NK-92 treated with Interleukin-12 subunit alpha and Interleukin-12 subunit beta, amount 100 ng/mL, for 24 hours (cell line): Measurements from ENCODE around the gene DEPDC5.
"Not testable (repeated sequence)": the region's sequence is repeated elsewhere in the genome, so short reads cannot be mapped to it uniquely, and the experiment has no call there.

ENCODE experiments used
- DNase-seq: peaks from one replicate; lab custom pipeline; 2025; lab: John Stamatoyannopoulos, UW

Gene DEPDC5

GRCh38 chr22:31753634-31754501, at the start of gene DEPDC5:
DEPDC5 (plus strand) TSS chr22:31754019; CDS start chr22:31754922, 903 bp downstream.
- DNase-seq = peak; percentile 90

DNA sequence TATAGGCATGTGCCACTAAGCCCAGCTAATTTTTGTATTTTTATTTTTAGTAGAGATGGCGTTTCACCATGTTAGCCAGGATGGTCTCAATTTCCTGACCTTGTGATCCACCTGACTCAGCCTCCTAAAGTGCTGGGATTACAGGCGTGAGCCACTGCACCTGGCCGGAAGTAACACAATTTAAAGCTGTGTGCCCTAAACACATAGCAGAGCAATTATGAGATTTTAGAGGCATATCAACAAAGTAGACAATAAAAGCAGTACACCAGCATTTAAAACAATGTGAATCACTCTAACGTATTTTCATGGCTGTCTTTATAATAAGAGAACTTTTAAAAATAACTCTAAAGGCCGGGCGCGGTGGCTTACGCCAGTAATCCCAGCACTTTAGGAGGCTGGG, 46.3 kb upstream of the DEPDC5 start:
- DNase-seq = no peak

DNA sequence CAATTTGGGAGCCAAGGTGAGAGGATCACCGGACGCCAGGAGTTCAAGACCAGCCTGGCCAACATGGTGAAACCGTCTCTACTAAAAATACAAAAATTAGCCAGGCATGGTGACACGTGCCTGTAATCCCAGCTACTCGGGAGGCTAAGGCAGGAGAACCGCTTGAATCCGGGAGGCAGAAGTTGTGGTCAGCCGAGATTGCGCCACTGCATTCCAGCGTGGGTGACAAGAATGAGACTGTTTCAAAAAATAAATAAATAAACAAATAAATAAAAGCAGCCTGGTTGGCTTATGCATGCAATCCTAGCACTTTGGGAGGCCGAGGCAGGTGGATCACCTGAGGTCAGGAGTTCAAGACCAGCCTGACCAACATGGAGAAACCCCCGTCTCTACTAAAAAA, 42.6 kb upstream of the DEPDC5 start:
- DNase-seq = not testable (repeated sequence)

- no peak for DNase-seq
These were observed 38.6 kb upstream of the DEPDC5 start for GRCh38 chr22:31715147-31715778.

GRCh38 chr22:31719850-31720471, 33.9 kb upstream of the DEPDC5 start:
- DNase-seq = no peak

DNA sequence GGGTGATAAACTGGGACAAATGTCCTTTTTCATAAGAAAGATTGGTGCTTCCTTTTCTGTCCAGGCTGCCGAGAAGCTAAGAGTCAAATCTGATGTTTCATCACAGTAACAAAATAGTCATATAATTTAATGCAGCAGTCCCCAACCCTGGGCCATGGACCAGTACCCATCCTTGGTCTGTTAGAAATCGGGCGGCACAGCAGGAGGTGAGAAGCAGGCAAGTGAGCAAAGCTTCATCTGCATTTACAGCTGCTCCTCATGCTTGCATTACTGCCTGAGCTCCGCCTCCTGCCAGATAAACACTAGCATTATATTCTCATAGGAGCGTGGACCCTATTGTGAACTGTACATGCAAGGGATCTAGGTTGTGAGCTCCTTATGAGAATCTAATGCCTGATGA, 30.1 kb upstream of the DEPDC5 start:
- DNase-seq = no peak

DNA sequence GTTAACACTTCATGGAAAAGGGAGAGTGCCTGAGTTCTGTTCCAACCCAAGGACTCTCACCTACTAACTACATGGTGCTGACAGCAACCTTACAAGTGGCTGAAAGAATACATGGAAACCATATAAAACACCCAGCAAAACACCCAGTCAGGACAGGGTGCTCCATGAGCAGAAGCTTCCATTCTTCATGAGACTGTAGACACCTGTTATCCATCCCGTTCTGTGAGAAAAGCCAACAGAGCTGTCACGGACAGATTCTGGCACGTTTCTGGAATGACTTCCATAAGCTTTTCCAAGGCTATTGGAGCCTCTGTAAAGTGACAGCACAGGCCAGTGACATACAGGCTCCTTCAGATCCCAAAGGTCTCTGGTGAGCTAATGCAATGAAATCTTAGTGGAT, 27.1 kb upstream of the DEPDC5 start:
- no peak for DNase-seq

- DNase-seq = no peak
These were observed 25.0 kb upstream of the DEPDC5 start for GRCh38 chr22:31728857-31729256.

DNA sequence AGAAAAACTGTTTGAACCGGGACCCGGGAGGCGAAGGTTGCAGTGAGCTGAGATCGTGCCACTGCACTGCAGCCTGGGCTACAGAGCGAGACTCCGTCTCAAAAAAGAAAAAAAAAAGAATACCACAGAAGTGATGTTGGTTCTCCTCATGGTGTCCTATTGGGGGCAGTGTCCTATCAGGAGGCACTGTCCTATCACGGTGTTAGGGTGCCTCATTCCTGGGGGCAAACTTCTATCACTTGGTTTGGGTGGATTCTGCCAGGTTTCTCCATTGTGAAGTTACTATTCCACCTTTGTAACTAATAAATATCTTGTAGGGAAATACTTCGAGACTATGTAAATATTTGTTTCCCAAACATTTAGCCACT, 23.5 kb upstream of the DEPDC5 start:
- no peak for DNase-seq

DNA sequence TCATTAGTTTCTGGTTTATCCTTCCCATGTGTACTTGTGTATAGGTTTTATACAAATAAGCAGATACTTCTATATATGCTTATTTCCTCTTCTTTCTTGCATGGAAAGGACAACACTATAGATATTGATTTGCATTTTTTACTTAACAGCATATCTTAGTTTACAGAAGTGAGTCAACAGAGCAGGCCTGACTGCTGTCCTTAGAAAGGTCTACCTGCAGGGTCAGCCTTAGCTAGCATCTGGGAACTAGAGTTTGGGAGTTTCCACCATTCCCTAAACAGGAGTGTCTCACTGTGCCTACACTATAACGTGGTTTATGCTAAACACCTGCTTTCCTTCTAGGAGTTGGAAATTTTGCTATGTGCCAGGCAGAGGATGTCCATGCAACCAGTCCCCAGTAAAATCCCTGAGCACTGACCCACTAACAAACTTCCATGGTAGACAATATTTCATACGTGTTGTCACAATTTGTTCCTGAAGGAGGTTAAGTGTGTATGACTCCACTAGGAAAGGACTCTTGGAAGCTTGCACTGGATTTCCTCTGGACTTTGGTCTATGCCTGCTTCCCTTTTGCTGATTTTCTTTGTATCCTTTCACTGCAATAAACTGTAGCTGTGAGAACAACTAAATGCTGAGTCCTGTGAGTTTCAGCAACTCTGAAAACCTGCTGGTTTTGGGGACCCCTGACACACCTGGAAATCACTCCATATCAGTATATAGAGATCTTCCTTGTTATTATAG, 21.6 kb upstream of the DEPDC5 start:
- no peak for DNase-seq

- no peak for DNase-seq
These were observed 20.2 kb upstream of the DEPDC5 start for GRCh38 chr22:31733580-31734079.

DNA sequence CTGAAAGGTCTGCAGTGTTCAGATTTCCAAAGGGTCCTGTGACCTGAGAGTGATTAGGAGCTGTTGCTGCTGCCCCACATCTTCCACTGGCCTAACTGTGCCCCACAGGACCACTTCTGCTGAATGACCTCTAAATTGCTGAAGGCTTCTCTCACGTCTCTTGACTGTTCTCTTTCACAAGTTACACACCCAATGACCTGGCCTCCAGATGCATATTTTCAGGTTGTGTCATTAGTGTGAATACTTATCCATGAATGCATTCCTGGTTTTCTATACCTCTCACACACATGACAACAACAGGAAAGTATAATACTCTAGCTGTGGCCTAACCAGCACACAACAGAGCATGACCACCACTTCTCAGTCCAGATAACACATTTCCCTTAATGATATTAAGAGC, 19.3 kb upstream of the DEPDC5 start:
- no peak for DNase-seq

DNA sequence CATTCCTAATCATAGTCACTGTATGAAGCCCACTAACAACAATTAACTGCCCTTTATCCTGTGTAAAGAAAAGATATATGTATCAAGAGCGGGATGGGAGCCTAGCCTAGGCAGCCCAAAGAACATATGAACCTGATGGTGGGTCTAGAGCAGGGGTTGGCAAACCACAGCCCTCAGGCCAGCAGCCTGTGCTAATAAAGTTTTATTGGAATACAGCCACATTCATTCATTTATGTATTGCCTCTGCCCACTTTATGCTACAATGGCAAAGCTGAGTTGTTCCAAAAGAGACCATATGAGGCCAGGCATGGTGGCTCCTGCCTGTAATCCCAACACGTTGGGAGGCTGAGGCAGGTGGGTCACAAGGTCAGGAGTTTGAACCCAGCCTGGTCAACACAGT, 17.4 kb upstream of the DEPDC5 start:
- no peak for DNase-seq

- no peak for DNase-seq
These were observed 15.9 kb upstream of the DEPDC5 start for GRCh38 chr22:31737932-31738331.

- DNase-seq = no peak
These were observed 15.3 kb upstream of the DEPDC5 start for GRCh38 chr22:31738566-31738965.

DNA sequence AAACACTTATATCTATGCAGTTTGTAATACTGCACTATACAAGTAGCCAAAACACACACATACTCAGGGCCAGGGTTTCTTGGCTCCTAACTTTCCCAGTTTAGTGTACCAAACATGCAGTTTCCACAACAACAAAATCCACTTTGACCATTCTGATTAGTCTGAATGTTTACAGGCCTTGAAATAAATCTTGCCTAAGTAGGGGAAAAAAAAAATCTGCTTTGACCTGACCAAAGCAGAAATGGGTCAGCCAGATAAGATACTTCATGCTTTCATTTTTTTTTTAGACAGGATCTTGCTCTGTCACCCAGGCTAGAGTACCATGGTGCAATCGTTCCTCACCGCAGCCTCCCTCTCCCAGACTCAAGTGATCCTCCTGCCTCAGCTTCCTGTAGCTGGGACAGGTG, 14.0 kb upstream of the DEPDC5 start:
- no peak for DNase-seq

DNA sequence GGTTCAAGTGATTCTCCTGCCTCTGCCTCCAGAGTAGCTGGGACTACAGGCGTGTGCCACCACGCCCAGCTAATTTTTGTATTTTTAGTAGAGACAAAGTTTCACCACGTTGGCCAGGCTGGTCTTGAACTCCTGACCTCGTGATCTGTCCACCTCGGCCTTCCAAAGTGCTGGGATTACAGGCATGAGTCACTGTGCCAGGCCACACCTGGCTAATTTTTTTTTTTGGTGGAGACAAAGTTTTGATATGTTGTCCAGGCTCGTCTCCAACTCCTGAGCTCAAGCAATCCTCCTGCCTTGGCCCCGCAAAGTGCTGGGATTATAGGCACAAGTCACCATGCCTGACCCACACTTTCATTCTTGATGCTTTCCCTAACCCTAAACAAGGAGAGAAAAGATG, 13.5 kb upstream of the DEPDC5 start:
- not testable (repeated sequence) for DNase-seq

DNA sequence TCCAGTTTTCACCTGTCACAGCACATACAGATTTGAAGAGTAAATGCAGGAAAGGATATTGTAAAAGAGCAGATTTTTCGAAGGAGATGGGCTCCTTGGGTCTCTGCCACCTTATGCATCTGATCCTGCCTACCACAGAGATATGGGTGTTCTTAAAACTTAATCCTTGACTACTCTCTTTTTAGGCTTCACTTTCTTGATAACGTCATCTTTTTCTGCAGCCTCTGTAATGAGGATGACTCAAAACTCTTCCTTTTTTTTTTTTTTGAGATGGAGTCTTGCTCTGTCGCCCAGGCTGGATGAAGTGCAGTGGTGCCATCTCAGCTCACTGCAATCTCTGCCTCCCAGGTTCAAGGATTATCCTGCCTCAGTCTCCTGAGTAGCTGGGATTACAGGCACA, 11.7 kb upstream of the DEPDC5 start:
- no peak for DNase-seq

DNA sequence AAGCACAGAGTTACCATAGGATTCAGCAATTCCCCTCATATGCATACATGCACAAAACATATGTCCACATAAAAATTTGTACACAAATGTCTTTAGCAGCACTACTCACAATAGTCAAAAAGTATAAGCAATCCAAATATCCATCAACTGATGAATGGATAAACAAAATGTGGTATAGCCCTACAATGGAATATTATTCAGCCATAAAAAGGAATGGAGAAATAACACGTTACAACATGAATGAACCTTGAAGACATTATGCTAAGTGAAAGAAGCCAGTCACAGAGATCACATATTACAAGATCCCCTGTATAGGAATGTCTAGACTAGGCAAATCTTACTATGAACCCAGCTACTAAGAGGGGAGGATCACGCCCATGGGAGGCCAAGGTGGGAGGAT, 11.1 kb upstream of the DEPDC5 start:
- DNase-seq = no peak

GRCh38 chr22:31743871-31744270, 9.9 kb upstream of the DEPDC5 start:
- DNase-seq = no peak

DNA sequence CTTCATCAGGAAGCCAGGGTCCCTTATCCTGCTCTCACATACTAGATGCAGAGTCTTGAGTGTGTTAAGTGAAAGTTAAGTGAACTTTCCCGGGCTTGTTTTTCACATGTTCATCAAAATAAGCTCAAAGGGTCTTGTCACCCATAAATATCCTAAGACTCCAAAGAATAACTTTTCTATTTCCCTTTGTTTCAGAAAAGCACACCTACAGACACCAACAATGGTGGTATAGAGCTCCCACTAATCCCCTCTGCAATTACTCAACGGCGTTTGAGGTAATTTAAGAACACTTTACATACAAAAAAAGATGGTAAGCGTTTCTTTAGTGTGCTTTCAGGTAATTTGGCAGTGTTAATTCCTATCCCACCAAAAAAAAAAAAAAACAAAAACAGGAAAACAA, 6.4 kb upstream of the DEPDC5 start:
- no peak for DNase-seq

DNA sequence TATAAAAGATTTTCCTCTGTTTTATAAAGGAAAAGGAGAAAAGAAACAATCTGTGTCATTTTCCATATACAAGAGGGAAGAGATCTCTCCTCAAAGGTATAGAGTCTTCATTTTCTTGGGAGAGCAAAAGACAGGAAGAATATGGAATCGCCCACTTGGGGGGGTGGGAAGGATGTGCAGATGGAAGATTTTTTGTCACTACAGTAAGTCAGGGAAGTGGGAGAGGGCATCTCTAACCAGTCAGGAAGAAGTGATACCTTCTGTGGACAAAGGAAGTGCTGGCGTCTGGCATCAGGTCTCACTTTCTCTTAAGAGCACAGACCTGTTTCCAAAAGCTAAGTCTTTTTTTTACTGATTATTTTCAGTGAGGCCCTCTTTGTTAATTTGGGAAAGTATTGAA, 5.3 kb upstream of the DEPDC5 start:
- DNase-seq = no peak
